Ovary (tissue), 9 donors: Measurements from ENCODE around the gene MAP1LC3A. TPM values are rescaled to one million over a fixed set of nuclear protein-coding genes. Genes with fewer than 3 reads are reported as not detected.
A peak's percentile ranks its signal among the peaks of the same experiment; 100 is the strongest.

Experiments
- DNase-seq, 5 donors: peaks; one replicate each; pipeline ENCODE4 v3.0.0-alpha.2; 2019 to 2020
- H3K27ac ChIP-seq, 2 donors: fragments of 200-600 bp; one replicate each; pipeline versions ENCODE4 v1.5.1 to v1.8.0; 2019 to 2022
- H3K27me3 ChIP-seq: fragments of 200-600 bp; one replicate; pipeline ENCODE4 v1.8.0; 2022
- H3K36me3 ChIP-seq: fragments of 200-600 bp; sonication (generic); one replicate; pipeline ENCODE4 v1.5.1; 2019
- H3K4me1 ChIP-seq: one replicate; pipeline ENCODE4 v1.8.1; 2013; ENCODE audit warnings: mild to moderate bottlenecking, moderate library complexity; ENCODE audit not compliant: insufficient read depth
- H3K4me3 ChIP-seq: fragments of 200-600 bp; sonication (generic); one replicate; pipeline ENCODE4 v1.5.1; 2017
- H3K9me3 ChIP-seq, 2 donors: fragments of 200-600 bp in 1 of 2; sonication (generic) in 1 of 2; one replicate each; pipeline versions ENCODE4 v1.5.1 to v1.8.1; 2013 to 2019; ENCODE audit warnings: mild to moderate bottlenecking in 1 of 2, moderate library complexity in 1 of 2
- CTCF ChIP-seq, 3 donors: fragments of 450-650 bp in 2 of 3; fragments of 200-600 bp in 1 of 3; IDR thresholded peaks; one replicate each; pipeline versions ENCODE4 v1.5.1 to v1.8.0; 2016 to 2022; ENCODE audit warnings: antibody characterized with exemption in 3 of 3, mild to moderate bottlenecking in 1 of 3
- EP300 ChIP-seq: sonication (generic); formaldehyde crosslinking; IDR thresholded peaks from one replicate; pipeline ENCODE4 v1.6.1; 2017; ENCODE audit warnings: antibody characterized with exemption
- POLR2A ChIP-seq: fragments of 450-650 bp; IDR thresholded peaks from one replicate; pipeline ENCODE4 v1.6.1; 2017; ENCODE audit warnings: antibody characterized with exemption, mild to moderate bottlenecking, moderate library complexity
- WGBS, 3 donors: extraction: QIAGEN DNeasy Blood & Tissue Kit in 1 of 3; methylation state at CpG; one replicate each; pipeline versions ENCODE4 v1.1.5 to v1.1.7; 2013 to 2017; 5-methylcytosine and 5-hydroxymethylcytosine counted together
- intact Hi-C, 4 donors: fragments of 100-400 bp; cut with DNase I; formaldehyde crosslinking; loops; one replicate each; pipeline versions ENCODE4 v1.11.0 to v1.15.1; 2022 to 2023
- polyA plus RNA-seq, 2 donors: library from polyadenylated mRNA; stranded (reverse); fragments of 200-250 nt in 1 of 2; fragments of 350-450 nt in 1 of 2; fragmentation: Illumina TruSeq in 1 of 2; extraction: RNeasy Lipid Tissue Mini Kit (QIAGEN cat#74804) in 1 of 2; gene quantifications; one replicate each; pipeline ENCODE4 v1.2.3, GENCODE V29; 2013 to 2014
- total RNA-seq, 7 donors: library from RNA; depleted of rRNA in 2 of 7; stranded (reverse); fragments of >200 nt in 2 of 7; fragmentation: NEBNext Ultra II Directional in 3 of 7; extraction: Animal tissue kit (Norgen Biotek cat#: 25700) in 3 of 7; gene quantifications; one replicate each; pipeline versions ENCODE4 v1.1.0 to v1.2.4, GENCODE V29; 2016 to 2023
- donor health status: DM: no; HTN: no; CAD: no; lungs with moderate emphysema.
- donor health status: DM: no; HTN: no; CAD: no.
- donor health status: Bipolar disorder and iron deficiency.
- donor health status: DM: yes; HTN: yes; CAD: no.
- donor health status: DM: no; HTN: no; CAD: no.
- donor health status: DM: yes; HTN: yes; CAD: no.

Gene MAP1LC3A
- total and polyA plus RNA-seq, 9 donors, result 3.4 to 66.1 (median 36.0) TPM

- Histone ChIP-seq H3K27me3 (no peaks in the 10 kb centered on the region), H3K36me3 (no peaks in the 10 kb centered on the region), H3K4me3 (no peak overlapping the region), H3K4me1 (peaks cover 16% of the 10 kb centered on the region), H3K9me3 (no peaks in the 10 kb centered on the region), H3K27ac (no peak overlapping the region)
- TF ChIP-seq CTCF (IDR thresholded peaks at IDR 0.05), result no peak
- no peak for TF ChIP-seq POLR2A
- no peak for TF ChIP-seq EP300
- peak in 1 of 5 donors; percentile 5 for DNase-seq
- intact Hi-C loops, result loop anchor here in 1 of 4 donors (10.0 kb wide), 1 partner anchor 212 kb away; no protein-coding TSS in a partner anchor
- WGBS, 3 donors, result 85 to 89% (median 87%) methylated on average over 10 of the region's 10 CpGs
Measured at GRCh38 chr20:34527016-34527415, 31.5 kb upstream of the MAP1LC3A start.

GRCh38 chr20:34528921-34529297 lies 29.6 kb upstream of the MAP1LC3A start:
- Histone ChIP-seq H3K4me3 (no peak overlapping the region), H3K9me3 (no peaks in the 10 kb centered on the region), H3K27me3 (no peaks in the 10 kb centered on the region), H3K4me1 (peaks cover 7% of the 10 kb centered on the region), H3K36me3 (no peaks in the 10 kb centered on the region), H3K27ac (no peak overlapping the region)
- intact Hi-C loops, result loop anchor here in 1 of 4 donors (10.0 kb wide), 1 partner anchor 214 kb away; no protein-coding TSS in a partner anchor
- WGBS, 3 donors, result 66 to 72% (median 68%) methylated on average over 5 of the region's 5 CpGs
- no peak for TF ChIP-seq EP300
- no peak for TF ChIP-seq CTCF (IDR thresholded peaks at IDR 0.05)
- no peak for TF ChIP-seq POLR2A
- DNase-seq, result peak in 2 of 5 donors; percentile 13 to 32

- H3K36me3 ChIP-seq, result no peaks in the 10 kb centered on the region
- H3K4me3 ChIP-seq, result no peak overlapping the region
- no peak for TF ChIP-seq CTCF (IDR thresholded peaks at IDR 0.05)
- TF ChIP-seq POLR2A, result no peak
- TF ChIP-seq EP300, result no peak
- 74 to 77% (median 76%) methylated on average over 3 of the region's 3 CpGs for WGBS, 3 donors
- H3K9me3 ChIP-seq, result no peaks in the 10 kb centered on the region
- DNase-seq, result no peak
- H3K27ac ChIP-seq, result no peak overlapping the region
- peaks cover 7% of the 10 kb centered on the region for H3K4me1 ChIP-seq
- intact Hi-C loops, result loop anchor here in 1 of 4 donors (10.0 kb wide), 2 partner anchors 175 to 215 kb away; partner anchors contain the start of gene TP53INP2
- no peaks in the 10 kb centered on the region for H3K27me3 ChIP-seq
Measured at GRCh38 chr20:34529742-34530141, 28.8 kb upstream of the MAP1LC3A start.

- no peak overlapping the region for H3K27ac ChIP-seq
- no peak overlapping the region for H3K4me3 ChIP-seq
- TF ChIP-seq CTCF (IDR thresholded peaks at IDR 0.05) (no peak), EP300 (no peak), POLR2A (no peak)
- DNase-seq, result no peak
- H3K36me3 ChIP-seq, result no peaks in the 10 kb centered on the region
- H3K9me3 ChIP-seq, result no peaks in the 10 kb centered on the region
- WGBS, 3 donors, result 68 to 75% (median 69%) methylated on average over 5 of the region's 5 CpGs
- intact Hi-C loops, result loop anchor here in 1 of 4 donors (10.0 kb wide), 1 partner anchor 174 kb away; the partner anchor contains the start of gene TP53INP2
- no peaks in the 10 kb centered on the region for H3K27me3 ChIP-seq
- peaks cover 7% of the 10 kb centered on the region for H3K4me1 ChIP-seq
Measured at GRCh38 chr20:34530342-34530741, 28.2 kb upstream of the MAP1LC3A start.
